ENCODE data around the gene BAHCC1. TPM values are rescaled to one million over a fixed set of nuclear protein-coding genes. Genes with fewer than 3 reads are reported as not detected.
A peak's percentile ranks its signal among the peaks of the same experiment; 100 is the strongest.

BAHCC1 gene
- total and polyA plus RNA-seq, 11 donors, result 6.0 to 19.6 (median 8.9) TPM

GRCh38 chr17:81413497-81414135 is 18.4 kb downstream of the BAHCC1 start:
- no peaks in the 10 kb centered on the region for H3K27me3 ChIP-seq
- no peaks in the 10 kb centered on the region for H3K36me3 ChIP-seq
- H3K4me1 ChIP-seq, result peaks cover 11 to 42% (median 34%) of the 10 kb centered on the region in 12 donors
- TF ChIP-seq POLR2A (IDR thresholded peaks at IDR 0.05), result no peak
- TF ChIP-seq CTCF (IDR thresholded peaks at IDR 0.05), result no peak
- intact Hi-C loops (cut with DNase I), result no loop called here
- 81 to 95% (median 91%) methylated on average over 7 to 30 of the region's 30 CpGs for WGBS, 4 donors
- no peak for DNase-seq
- no peaks in the 10 kb centered on the region for H3K9me3 ChIP-seq
- no peak overlapping the region for H3K4me3 ChIP-seq
- H3K27ac ChIP-seq, result no peak overlapping the region
- ATAC-seq, result no peak

GRCh38 chr17:81414756-81415516 is 19.7 kb downstream of the BAHCC1 start:
- WGBS, 4 donors, result 89 to 93% (median 91%) methylated on average over 40 to 41 of the region's 41 CpGs
- H3K27ac ChIP-seq, result no peak overlapping the region
- H3K36me3 ChIP-seq, result no peaks in the 10 kb centered on the region
- peaks cover 11 to 55% (median 44%) of the 10 kb centered on the region in 12 donors for H3K4me1 ChIP-seq
- H3K9me3 ChIP-seq, result no peaks in the 10 kb centered on the region
- H3K4me3 ChIP-seq, result no peak overlapping the region
- no peak for DNase-seq
- TF ChIP-seq CTCF (IDR thresholded peaks at IDR 0.05), result no peak
- TF ChIP-seq POLR2A (IDR thresholded peaks at IDR 0.05), result no peak
- no peak for ATAC-seq
- no peaks in the 10 kb centered on the region for H3K27me3 ChIP-seq
- intact Hi-C loops (cut with DNase I), result no loop called here

GRCh38 chr17:81415681-81416080 is 20.4 kb downstream of the BAHCC1 start:
- H3K4me1 ChIP-seq, result peaks cover 17 to 62% (median 51%) of the 10 kb centered on the region in 12 donors
- no peaks in the 10 kb centered on the region for H3K27me3 ChIP-seq
- intact Hi-C loops (cut with DNase I), result no loop called here
- TF ChIP-seq CTCF (IDR thresholded peaks at IDR 0.05), result no peak
- TF ChIP-seq POLR2A (IDR thresholded peaks at IDR 0.05), result no peak
- no peaks in the 10 kb centered on the region for H3K36me3 ChIP-seq
- 96 to 97% (median 97%) methylated on average over 11 to 15 of the region's 15 CpGs for WGBS, 4 donors
- H3K27ac ChIP-seq, result no peak overlapping the region
- no peak for ATAC-seq
- no peaks in the 10 kb centered on the region for H3K9me3 ChIP-seq
- no peak overlapping the region for H3K4me3 ChIP-seq
- DNase-seq, result no peak

GRCh38 chr17:81416612-81417011 is 21.4 kb downstream of the BAHCC1 start:
- TF ChIP-seq CTCF (IDR thresholded peaks at IDR 0.05), result no peak
- peaks cover 25 to 70% (median 59%) of the 10 kb centered on the region in 12 donors for H3K4me1 ChIP-seq
- H3K27ac ChIP-seq, result peak overlapping the region in 7 of 12 donors; percentile 54 to 97 (median 76)
- ATAC-seq (no peak), DNase-seq (no peak)
- WGBS, 4 donors, result 62 to 76% (median 70%) methylated on average over 8 to 10 of the region's 10 CpGs
- no peaks in the 10 kb centered on the region for H3K9me3 ChIP-seq
- intact Hi-C loops (cut with DNase I), result no loop called here
- no peaks in the 10 kb centered on the region for H3K27me3 ChIP-seq
- no peaks in the 10 kb centered on the region for H3K36me3 ChIP-seq
- H3K4me3 ChIP-seq, result no peak overlapping the region
